ENCODE results near the gene NDUFA12.

The NDUFA12 gene

DNA sequence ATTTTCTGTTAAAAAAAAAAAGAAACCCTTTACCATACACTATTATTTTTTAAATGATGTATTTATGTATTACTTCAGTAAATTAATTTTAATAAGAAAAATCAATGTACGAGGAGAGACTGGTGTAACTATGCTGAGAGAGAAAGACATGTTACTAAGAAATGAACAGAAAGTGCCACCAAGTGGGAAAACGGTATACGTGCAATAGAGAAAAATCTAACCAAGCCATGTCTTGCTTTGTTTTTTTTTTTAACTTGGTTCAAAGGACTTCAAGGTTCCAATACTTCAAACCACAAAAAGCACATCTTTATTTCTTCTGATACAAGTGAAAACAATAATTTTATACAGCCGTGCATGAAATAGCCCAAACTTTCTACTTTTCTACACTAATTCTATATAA lies 22.9 kb downstream of the NDUFA12 start:
- DNase-seq (ENCODE audit: low read depth, low spot score), result no peak

DNA sequence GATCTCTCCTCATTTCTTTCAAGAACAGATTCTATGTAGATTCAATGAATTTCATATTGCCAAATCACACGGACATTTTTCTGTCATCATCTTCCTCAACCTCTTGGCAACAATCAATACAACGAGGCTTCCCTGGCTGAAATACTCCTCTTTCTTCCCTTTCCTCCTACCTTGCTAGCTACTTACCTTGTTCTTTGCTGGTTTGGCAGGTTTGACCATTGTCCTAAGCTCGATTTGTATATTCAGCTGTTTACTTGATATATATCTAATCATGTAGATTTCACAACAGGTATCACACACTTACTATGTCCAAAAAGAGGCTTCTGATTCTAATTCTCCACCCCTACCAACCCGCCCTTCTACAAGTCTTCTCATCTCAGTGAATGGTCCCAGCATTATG lies 23.6 kb downstream of the NDUFA12 start:
- no peak for DNase-seq (ENCODE audit: low read depth, low spot score)

DNA sequence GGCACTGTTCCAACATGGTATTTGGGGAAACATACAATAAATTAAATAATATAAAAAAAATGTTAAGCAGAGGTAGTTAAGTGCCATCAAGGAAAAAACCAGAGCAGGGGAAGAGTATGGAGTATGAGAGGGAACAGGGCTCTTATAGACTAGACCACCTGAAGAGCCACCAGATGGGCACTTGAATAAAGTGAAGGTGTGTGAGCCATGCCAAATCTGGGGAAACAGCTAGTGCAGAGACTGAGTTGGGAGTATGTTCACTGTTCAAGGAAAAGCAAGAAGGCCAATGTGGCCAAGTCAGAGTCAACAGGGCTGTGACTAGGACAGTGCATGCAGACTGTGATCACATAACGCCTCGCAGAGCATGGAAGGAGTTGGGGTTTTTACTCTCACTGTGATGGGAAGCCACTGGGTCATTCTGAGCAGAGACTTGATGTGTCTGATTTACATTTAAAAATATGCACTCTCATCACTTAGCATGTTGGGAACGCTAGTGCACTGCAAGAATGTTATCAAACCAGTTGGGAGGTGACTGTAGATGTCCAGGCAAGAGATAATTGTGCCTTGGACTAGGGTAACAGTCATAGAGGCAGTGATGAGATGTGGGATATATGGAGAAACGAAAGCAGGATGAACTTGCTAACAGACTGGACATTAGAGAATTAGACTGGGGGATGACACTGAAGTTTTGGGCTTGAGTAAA lies 25.6 kb downstream of the NDUFA12 start:
- no peak for DNase-seq (ENCODE audit: low read depth, low spot score)

DNA sequence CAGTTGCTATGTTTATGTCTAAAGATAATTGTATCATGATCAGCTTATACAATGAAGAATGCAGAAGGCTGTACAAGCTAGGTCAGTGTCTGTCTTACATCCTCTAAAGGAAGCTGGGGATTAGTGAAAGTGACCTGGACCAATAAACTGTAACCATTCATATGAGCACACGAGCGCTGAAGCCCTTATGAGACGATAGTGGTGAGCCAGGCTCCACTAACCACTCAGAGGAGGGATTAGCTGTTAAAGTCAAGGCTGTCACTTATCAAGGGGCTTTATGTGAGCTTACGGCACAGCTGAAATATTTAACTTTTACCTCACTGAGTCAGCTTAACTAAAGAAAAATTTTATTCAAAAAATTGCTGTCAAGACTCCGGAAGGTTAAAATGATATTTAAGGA lies 30.3 kb downstream of the NDUFA12 start:
- no peak for DNase-seq (ENCODE audit: low read depth, low spot score)

DNA sequence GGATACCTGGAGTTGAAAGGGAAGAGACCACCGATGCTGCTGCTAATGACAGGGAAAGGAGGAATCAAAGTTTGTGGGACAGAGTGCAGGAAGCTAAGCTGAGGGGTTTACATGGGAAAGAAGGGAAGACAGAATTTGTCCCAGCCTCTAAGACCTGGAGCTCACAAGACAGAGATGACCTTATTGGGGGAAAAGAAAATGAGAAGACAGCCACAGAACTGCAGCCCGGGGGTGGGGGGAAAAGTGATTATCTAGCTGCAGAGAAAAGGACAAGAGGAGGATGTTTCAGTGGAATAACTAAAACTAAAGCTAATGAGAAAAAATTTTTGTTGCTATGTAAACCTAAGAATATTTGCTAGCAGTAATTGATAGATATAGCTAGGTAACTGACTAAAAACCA lies 30.7 kb downstream of the NDUFA12 start:
- no peak for DNase-seq (ENCODE audit: low read depth, low spot score)

DNA sequence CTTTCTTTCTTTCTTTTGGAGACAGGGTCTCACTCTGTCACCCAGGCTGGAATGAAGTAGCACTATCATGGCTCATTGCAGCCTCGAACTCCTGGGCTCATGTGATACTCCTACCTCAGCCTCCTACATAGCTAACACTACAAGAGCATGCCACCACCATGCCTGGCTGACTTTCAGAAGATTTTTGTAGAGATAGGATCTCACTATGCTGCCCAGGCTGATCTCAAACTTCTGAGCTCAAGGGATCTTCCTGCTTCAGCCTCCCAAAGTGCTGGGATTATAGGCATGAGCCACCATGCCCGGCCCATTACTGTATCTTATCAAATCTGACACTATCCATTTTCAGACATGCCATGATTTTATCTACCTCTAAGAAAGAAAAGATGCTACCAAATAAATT lies 31.6 kb downstream of the NDUFA12 start:
- DNase-seq (ENCODE audit: low read depth, low spot score), result no peak

DNA sequence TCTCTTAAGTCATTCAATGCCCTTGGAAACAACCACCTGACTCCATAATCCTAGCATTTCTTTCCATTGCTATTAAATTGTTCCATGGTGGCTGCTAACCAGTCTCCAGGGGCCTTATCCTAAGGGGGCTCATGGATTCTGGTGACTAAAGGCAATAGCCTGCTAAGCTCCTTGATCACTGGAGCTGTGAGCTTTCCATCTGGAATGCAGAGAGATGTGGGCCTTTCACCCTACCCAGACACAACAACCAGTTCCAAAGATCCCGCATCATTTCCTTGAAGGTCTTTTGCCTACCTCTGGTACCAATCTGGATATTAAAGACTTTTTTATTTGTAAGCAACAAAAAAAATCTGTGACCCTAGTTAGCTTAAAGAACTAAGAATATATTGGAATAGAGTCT lies 32.9 kb downstream of the NDUFA12 start:
- no peak for DNase-seq (ENCODE audit: low read depth, low spot score)

DNA sequence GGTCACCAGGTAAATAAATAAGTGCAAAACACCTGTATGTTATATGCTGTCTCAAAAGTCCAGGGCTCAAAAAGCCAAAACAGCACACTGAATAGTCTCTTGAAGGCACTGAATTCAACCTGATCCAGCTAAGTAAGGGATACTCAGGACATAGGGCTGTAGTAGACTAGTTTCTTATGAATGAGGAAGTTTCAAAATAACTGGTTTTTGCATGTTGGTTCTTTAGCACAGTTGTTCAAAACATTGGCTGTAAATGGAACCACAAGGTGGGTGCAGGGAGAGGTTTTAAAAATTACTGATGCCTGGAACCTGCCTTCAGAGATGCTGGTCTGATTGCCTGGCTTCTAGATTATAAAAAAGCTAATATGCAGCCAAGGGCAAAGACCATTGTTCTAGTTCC lies 34.1 kb downstream of the NDUFA12 start:
- DNase-seq (ENCODE audit: low read depth, low spot score), result no peak

DNA sequence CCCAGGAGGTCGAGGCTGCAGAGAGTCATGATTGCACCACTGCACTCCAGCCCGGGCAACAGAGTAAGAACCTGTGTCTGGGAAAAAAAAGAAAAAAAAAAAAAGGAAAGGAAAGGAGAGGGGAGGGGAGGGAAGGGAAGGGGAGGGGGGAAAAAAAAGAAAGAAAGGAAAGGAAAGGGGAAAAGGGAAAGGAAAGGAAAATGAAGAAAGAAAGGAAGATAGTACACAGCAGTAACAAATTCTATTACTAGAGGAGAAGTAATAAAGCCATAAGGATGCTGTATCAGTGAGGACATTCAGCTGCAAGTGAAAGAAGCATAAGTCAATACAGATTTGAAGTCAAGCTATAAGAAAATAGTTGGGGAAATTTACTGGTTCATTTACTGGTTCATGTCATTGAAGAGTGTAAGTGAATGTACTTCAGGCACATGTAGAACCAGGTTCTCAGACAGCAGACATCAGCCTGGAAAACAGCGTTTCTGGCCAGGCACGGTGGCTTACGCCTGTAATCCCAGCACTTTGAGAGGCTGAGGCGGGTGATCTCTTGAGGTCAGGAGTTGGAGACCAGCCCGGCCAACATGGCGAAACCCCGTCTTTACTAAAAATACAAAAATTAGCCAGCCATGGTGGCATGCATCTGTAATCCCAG lies 37.4 kb downstream of the NDUFA12 start:
- DNase-seq (ENCODE audit: low read depth, low spot score), result no peak

DNA sequence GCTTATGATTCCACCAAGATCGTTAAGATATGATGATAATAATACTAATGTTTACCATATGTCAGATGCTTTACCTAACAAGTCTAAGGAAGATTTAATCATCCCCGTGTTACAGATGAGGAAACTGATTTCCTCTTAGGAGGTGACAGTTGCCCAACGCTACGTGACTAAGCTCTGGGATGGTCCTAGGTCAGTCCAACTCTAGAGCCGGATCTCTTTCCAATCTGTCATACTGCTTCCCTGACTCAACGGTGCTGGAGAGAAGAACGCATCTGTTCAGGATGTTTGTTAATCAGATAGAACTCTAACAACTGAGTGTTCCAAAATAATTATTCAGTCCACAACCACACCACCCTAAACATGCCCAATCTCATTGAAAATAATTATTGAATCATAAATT lies 39.8 kb downstream of the NDUFA12 start:
- DNase-seq (ENCODE audit: low read depth, low spot score), result no peak

DNA sequence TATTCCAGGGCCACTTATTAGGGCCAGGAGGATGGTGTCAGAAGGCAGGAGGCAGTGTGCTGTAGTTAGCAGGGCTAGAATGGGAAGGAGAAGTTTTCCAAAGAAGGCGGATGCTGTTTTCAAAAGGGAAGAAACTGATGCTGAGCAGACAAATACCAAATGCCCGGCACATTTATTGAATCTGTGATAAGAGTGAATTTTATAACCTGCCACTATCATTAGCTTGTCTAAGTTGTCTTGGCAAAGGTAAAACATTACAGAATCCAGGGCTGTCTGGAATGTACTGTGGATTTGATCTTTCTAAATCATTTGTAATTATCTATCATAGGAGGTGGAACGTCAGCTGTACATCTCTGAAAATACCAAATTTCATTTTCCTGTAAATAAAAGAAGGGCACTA lies 40.8 kb downstream of the NDUFA12 start:
- DNase-seq (ENCODE audit: low read depth, low spot score), result no peak

DNA sequence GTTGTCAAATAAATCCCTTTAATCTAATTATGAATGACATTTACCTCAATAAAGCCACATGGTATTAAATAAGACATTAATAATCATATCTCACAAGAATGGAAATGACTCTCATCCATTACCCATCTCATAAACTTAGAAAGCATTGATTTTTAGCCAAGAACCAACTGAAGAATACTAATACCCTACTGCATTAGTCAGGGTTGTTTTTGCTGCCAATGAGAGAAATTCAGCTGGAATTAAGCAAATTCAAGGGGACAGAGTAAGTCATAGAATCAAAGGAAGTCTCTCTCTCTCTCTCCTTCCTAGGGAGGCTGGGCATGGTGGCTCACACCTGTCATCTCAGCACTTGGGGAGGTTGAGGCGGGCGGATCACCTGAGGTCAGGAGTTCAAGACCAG lies 41.6 kb downstream of the NDUFA12 start:
- DNase-seq (ENCODE audit: low read depth, low spot score), result no peak

DNA sequence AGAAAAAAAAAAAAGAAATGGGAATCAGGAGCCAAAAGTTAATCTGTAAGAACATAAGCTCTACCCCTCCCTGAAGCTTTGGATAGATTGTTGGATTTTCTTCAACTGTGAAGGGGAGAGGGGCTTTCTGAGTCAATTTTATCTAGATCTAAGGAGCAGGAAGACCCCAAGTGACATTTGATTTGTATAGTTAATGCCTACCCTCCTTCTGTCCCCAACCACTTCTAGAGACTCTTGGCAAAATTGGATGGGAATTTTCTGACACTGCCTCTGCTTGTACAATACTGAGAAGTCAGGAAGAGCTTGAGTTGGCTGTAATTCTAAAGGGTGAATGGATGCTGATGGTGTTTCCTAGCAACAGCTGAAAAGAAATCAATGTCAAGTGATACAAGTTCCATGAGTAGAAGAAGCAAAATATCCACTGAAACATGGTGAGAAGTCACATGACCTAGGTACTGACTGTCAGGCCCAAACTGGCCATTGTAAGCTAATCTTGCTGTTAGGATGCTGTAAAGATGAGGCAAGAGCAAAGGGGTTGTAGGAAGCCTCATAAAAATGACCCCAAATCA lies 42.2 kb downstream of the NDUFA12 start:
- DNase-seq (ENCODE audit: low read depth, low spot score), result no peak

DNA sequence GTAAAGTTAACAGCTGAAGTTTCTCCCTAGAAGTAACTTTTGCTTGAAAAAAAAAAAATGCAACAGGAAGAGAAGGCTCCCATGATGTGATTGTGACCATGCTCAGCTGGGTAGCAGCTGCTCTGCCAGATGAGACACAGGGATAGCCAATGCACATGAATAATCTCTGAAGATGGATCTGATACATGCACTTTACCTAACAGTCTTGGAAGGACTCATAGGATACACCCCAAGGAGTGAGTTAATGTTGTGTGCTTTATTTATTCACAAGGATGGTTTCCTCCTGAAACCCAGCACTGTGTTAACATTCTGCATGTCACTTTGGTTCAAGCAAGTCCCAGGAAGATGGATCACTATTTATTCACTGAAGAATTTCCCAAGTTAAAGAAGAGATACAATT lies 46.5 kb downstream of the NDUFA12 start:
- no peak for DNase-seq (ENCODE audit: low read depth, low spot score)

DNA sequence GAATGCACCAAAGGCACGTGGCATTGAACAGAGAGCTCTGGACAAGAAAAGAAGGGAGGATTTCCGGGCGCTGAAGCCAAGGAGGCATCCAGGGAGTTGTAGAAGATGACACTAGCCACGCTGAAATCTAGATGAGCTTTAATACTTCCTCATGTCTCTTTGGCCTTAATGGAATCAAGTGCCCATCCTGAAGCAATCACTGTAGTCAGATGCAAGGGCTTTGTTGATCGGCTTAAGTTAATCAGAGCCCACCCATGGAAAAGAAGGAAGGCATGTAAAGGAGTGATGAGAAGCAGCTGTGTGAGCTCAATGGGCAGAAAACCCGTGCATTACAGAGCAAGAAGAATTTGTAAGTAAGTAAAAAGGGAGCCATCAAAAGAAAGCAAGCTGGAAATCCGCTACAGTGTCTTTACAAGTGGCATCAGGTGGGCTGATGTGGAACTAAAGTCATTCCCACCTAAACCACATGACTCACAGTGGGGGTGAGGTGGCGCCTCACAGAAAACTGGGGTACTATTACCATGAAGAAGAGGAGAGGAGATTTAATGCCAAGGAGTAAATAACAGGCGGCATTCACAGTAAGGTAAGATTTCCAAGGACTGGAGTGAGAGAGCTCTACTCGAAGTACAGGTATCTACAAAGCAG lies 48.4 kb downstream of the NDUFA12 start:
- DNase-seq (ENCODE audit: low read depth, low spot score), result no peak

DNA sequence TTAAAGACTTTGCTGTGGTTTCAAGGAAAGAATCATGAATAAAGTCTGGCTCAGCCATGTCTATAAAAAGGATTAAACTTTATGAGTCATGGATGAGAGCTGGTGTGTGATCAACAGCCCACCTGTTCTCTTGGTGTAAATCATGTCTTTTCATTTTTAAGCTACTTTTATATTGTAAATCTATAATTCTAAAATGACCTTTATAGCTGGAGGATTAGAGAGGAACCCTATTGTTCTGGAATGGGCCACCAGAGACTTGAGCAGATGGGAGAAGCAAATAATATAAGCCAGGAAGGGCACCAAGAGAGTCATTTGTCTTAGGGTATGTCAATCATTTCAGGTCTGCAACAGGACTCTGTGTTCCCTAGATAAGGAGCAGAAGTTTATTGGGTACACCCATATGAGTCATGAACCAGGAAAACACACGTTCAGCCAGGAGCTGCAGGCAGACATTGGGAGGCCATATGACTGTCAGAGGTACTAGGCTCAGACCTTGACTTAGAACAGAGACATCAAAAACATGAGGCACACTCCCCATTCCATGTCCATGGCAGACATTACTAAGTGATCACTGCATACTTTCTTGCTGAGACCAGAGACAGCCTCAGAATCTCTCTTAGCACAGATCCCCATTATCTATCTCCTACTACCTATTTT lies 49.3 kb downstream of the NDUFA12 start:
- DNase-seq (ENCODE audit: low read depth, low spot score), result no peak

DNA sequence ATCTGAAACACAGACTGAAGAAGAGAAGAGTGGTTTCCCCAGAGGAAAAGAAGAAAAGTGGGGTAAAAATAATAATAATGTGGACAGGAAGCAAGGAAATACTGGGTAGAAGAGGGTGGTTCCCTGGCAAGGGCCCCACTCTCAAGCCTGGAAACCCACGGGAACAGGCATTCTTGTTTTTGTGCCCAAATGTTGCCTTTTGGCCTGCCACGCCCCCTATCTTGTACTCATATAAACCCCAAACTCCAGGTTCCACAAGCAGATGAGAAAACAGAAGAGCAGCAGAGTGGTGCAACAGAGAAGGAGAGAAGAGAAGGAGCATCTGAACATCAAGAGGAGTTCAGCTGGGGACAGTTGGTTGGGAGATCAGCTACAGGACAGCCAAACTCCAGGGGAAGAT lies 51.2 kb downstream of the NDUFA12 start:
- DNase-seq (ENCODE audit: low read depth, low spot score), result no peak

DNA sequence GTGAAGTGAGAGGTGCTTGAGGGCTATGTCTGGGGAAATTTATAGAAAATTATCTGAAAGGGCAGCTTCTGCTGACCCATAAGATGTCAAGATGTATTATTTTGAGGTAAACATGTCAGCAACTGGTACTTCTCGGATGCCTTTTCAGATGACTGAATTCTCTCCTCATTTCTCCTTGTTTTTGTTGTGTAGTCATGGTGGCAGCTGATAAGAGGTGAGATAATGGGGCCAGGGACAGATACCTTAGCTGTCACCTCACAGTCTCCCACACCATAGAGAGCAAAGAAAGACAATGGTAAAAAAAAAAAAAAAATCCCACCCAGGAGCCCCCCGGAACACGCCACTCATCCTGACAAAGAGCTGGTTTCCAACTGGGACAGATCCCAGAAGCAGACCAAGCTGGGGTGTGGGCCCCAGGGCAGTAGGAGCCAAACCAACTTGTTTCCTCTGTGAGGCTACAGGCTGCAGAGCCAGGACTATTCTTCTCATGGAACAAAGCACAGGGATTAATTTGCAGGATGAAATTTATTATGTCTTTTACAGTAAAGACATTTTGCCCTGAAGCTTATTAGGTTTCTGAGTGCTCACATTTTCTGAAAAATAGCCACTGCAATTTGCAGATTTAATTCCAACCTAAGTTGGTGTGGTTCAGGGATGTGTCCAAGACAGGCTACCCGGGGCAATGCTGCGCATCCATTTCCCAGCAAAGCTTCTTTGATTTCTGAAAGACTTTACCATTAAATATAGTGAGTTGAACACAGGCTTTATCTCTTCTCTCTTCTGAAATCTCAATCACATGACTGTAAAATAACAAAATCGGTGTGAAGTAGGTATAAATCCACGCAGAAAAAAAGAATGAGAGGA lies 52.2 kb downstream of the NDUFA12 start:
- no peak for DNase-seq (ENCODE audit: low read depth, low spot score)

DNA sequence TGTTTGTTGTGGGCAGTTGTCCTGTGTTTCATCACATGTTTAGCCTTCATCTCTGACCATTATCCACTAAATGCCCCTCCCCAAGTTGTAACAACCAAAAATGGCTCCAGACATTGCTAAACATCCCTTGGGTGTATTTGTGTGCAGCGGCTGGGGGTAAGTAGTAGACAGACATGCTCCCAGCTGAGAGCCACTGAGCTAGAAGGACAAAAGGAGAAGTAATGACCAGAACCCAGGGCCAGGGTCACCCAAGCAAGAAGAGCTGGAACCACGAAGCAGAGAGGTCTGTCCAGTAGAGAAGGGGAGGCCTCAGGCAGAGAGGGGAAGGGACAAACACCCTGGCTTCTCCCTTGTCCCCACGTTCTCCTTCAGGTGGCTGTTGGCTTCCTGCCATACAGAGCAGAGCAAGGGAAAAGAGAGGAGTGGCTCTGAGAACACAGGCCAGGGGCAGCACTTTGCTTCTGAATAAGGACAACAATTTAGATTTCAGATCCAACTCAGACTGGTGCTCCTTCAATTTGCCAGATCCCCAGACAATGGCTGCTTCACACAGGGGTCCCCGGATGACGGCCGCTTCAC lies 55.2 kb downstream of the NDUFA12 start:
- no peak for DNase-seq (ENCODE audit: low read depth, low spot score)

DNA sequence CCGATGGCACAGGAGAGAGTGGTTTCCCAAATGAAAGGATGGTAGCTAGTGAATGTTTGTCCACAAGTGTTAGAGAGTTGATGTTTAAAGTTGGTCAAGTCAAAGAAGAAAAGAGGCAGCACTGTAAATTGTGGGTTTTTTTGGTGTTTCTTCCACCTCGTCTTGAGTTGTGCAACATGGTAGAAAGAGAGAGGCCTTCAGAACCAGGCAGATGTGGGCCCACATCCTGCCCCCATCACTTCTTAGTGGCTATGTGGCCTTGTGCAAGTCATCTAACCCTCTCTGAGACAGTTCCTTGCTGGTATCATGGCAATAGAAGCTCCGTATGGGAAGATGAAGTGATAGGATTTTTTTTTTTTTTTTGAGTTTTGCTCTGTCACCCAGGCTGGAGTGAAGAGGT lies 60.8 kb downstream of the NDUFA12 start:
- no peak for DNase-seq (ENCODE audit: low read depth, low spot score)

DNA sequence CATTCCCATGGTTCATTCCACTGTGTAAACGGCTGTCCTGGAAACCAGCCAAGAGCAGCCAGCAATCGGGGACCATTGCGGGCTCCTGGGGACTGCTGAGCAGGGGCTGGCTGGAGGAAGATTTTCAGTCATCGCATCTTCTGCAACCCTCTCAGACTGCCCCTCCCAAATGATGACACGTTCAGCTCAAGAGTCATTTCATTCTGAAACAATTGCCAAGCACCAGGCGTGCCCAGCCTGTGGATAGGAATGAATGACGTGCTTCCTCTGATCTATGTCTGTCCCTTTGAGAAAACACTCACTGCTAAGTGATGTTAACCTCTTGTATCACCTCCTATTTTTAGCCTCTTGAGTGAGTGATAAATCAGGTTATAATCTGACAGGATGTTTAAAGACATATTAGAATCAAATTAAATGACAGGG lies 62.0 kb downstream of the NDUFA12 start:
- peak; percentile 56 for DNase-seq (ENCODE audit: low read depth, low spot score)
